ENCODE results near the gene ADAM8. TPM values are rescaled to one million over a fixed set of nuclear protein-coding genes. Genes with fewer than 3 reads are reported as not detected.

ADAM8 gene
- total RNA-seq, 4 donors from 2014 or later, result 2.3 to 21.3 (median 13.7) TPM

DNA sequence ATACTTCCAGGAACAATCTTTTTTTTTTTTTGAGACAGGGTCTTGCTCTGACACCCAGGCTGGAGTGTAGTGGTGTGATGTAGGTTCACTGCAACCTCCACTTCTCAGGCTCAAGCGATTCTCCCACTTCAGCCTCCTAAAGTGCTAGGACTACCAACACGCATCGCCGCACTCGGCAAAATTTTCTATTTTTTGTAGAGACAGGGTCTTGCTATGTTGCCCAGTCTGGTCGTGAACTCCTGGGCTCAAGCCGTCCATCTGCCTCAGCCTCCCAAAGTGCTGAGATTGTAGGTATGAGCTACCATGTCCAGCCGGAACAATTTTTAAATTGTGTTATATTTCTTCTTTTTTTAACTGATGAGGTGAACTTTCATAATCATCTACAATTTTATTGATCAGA is 34.1 kb upstream of the ADAM8 start:
- Histone ChIP-seq H3K27ac (no peak overlapping the region), H3K4me3 (no peak overlapping the region), H3K4me1 (peaks cover 7 to 33% (median 18%) of the 10 kb centered on the region in 4 donors), H3K36me3 (peaks cover 0 to 9% (median 0%) of the 10 kb centered on the region in 4 donors), H3K9me3 (no peaks in the 10 kb centered on the region), H3K27me3 (no peaks in the 10 kb centered on the region)
- intact Hi-C loops (cut with DNase I; ENCODE audit: low total_unique reads) (no loop called here), in situ Hi-C loops (cut with MboI; ENCODE audit: low pct_ligation_motif_present in 1 of 4, low pct_unique_long_range_greater_than_20kb in 1 of 4, low sequenced_read_pairs in 3 of 4) (loop anchor here in 2 of 4 donors (10.0 kb wide), 2 partner anchors 46 to 74 kb away; no protein-coding TSS in a partner anchor)
- TF ChIP-seq EP300 (IDR thresholded peaks at IDR 0.05; ENCODE audit: low read depth) (no peak), POLR2AphosphoS5 (IDR thresholded peaks at IDR 0.05) (no peak), POLR2A (IDR thresholded peaks at IDR 0.05) (no peak)
- TF ChIP-seq, protein P1, sequence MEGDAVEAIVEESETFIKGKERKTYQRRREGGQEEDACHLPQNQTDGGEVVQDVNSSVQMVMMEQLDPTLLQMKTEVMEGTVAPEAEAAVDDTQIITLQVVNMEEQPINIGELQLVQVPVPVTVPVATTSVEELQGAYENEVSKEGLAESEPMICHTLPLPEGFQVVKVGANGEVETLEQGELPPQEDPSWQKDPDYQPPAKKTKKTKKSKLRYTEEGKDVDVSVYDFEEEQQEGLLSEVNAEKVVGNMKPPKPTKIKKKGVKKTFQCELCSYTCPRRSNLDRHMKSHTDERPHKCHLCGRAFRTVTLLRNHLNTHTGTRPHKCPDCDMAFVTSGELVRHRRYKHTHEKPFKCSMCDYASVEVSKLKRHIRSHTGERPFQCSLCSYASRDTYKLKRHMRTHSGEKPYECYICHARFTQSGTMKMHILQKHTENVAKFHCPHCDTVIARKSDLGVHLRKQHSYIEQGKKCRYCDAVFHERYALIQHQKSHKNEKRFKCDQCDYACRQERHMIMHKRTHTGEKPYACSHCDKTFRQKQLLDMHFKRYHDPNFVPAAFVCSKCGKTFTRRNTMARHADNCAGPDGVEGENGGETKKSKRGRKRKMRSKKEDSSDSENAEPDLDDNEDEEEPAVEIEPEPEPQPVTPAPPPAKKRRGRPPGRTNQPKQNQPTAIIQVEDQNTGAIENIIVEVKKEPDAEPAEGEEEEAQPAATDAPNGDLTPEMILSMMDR (IDR thresholded peaks at IDR 0.05), result no peak
- no peak for DNase-seq
- WGBS, 2 donors (ENCODE audit: low coverage in 1 of 2), result 93 to 97% methylated on average over 8 of the region's 8 CpGs

DNA sequence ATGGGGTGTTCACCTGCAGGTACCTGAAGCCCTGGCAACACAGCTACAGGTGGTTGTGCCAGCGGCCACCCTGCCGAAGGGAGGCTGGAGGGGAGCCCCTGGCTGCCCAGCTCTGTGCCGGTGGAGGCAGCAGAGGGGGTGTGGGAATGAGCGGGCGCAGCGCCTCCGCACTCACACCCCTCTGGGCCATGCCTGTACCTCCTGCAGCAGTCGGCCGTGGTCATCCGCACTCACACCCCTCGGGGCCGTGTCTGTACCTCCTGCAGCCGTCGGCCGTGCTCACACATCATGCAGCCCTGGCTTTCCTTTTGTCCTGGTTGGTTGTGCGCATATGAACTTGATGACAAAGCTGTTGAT is 33.7 kb upstream of the ADAM8 start:
- Histone ChIP-seq H3K4me1 (peaks cover 7 to 33% (median 18%) of the 10 kb centered on the region in 4 donors), H3K4me3 (no peak overlapping the region), H3K27me3 (no peaks in the 10 kb centered on the region), H3K27ac (peak overlapping the region in 2 of 4 donors; percentile 98), H3K36me3 (peaks cover 0 to 9% (median 0%) of the 10 kb centered on the region in 4 donors), H3K9me3 (no peaks in the 10 kb centered on the region)
- intact Hi-C loops (cut with DNase I; ENCODE audit: low total_unique reads) (no loop called here), in situ Hi-C loops (cut with MboI; ENCODE audit: low pct_ligation_motif_present in 1 of 4, low pct_unique_long_range_greater_than_20kb in 1 of 4, low sequenced_read_pairs in 3 of 4) (loop anchor here in 2 of 4 donors (10.0 kb wide), 2 partner anchors 46 to 74 kb away; no protein-coding TSS in a partner anchor)
- 94% methylated on average over 16 of the region's 16 CpGs; no CpG with 5 or more reads in 1 of the 2 donors for WGBS, 2 donors (ENCODE audit: low coverage in 1 of 2)
- TF ChIP-seq POLR2AphosphoS5 (IDR thresholded peaks at IDR 0.05) (no peak), EP300 (IDR thresholded peaks at IDR 0.05; ENCODE audit: low read depth) (no peak), POLR2A (IDR thresholded peaks at IDR 0.05) (no peak)
- TF ChIP-seq, protein P1 (IDR thresholded peaks at IDR 0.05), result no peak
- no peak for DNase-seq

DNA sequence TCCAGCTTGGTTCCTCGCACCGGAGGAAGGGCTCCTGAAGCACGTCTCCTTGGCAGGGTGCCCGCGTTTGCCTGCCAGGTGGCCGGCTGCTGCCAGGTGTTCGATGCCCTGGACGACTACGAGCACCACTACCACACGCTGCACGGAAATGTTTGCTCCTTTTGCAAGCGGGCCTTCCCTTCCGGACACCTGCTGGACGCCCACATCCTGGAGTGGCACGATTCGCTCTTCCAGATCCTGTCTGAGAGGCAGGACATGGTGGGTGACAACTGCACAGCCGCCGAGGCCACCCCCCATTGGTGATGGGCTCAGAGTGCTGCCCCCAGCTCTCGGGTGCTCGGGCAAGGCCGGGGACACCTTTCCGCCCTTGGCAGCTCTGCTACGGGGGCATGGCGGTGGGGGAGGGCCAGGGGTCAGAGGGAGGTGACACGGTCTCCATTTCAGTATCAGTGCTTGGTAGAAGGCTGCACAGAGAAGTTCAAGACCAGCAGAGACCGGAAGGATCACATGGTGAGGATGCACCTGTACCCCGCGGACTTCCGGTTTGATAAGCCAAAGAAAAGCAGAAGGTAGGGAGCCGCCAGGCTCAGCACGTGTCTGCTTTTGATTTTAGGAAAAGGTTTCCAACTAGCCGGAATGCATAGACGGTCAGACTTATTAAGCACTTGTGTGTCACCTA is 33.2 kb upstream of the ADAM8 start:
- peaks cover 7 to 33% (median 18%) of the 10 kb centered on the region in 4 donors for H3K4me1 ChIP-seq
- H3K27me3 ChIP-seq, result no peaks in the 10 kb centered on the region
- 63 to 77% methylated on average over 5 to 33 of the region's 33 CpGs for WGBS, 2 donors (ENCODE audit: low coverage in 1 of 2)
- intact Hi-C loops (cut with DNase I; ENCODE audit: low total_unique reads) (no loop called here), in situ Hi-C loops (cut with MboI; ENCODE audit: low pct_ligation_motif_present in 1 of 4, low pct_unique_long_range_greater_than_20kb in 1 of 4, low sequenced_read_pairs in 3 of 4) (loop anchor here in 2 of 4 donors (10.0 kb wide), 2 partner anchors 45 to 75 kb away; no protein-coding TSS in a partner anchor)
- H3K9me3 ChIP-seq, result no peaks in the 10 kb centered on the region
- peak; percentile 70 for DNase-seq
- peak overlapping the region; percentile 97 to 98 (median 98) for H3K27ac ChIP-seq
- TF ChIP-seq, protein P1 (IDR thresholded peaks at IDR 0.05), result no peak
- H3K36me3 ChIP-seq, result peaks cover 0 to 9% (median 0%) of the 10 kb centered on the region in 4 donors
- peak overlapping the region in 3 of 4 donors; percentile 84 to 98 (median 92) for H3K4me3 ChIP-seq

DNA sequence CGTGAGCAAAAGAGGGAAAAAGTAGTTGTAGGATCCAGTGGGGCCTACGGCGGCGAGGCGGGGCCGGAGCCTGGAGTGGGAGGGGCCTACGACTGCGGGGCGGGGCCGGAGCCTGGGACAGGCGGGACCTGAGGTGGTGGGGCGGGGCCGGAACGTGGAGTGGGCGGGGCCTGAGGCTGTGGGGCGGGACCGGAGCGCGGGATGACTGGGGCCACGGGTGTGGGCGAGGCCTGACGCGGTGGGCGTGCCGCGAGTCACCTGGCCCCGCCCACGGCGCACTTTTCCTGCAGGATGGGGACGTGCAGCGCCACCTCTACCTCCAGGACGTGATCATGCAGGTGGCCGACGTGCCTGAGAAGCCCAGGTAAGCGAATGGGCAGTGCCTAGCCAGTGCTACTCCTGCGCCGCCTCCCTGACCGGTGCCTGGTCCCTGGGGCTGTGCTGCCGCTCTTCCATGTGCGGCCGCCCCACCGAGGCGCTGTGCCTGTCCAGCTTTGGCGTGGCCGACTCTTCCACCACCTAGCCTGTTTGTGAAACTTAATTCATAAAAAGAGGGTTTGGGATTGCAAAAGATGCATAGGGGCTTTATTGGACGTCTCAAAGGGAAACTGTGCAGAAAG is 32.5 kb upstream of the ADAM8 start:
- in situ Hi-C loops (cut with MboI; ENCODE audit: low pct_ligation_motif_present in 1 of 4, low pct_unique_long_range_greater_than_20kb in 1 of 4, low sequenced_read_pairs in 3 of 4), result no loop called here
- intact Hi-C loops (cut with DNase I; ENCODE audit: low total_unique reads), result no loop called here
- H3K36me3 ChIP-seq, result peaks cover 0 to 9% (median 0%) of the 10 kb centered on the region in 4 donors
- no peaks in the 10 kb centered on the region for H3K9me3 ChIP-seq
- peaks cover 7 to 33% (median 18%) of the 10 kb centered on the region in 4 donors for H3K4me1 ChIP-seq
- peak overlapping the region; percentile 97 to 98 (median 98) for H3K27ac ChIP-seq
- peak; percentile 98 for DNase-seq
- 13% methylated on average over 43 of the region's 46 CpGs; no CpG with 5 or more reads in 1 of the 2 donors for WGBS, 2 donors (ENCODE audit: low coverage in 1 of 2)
- no peaks in the 10 kb centered on the region for H3K27me3 ChIP-seq
- TF ChIP-seq POLR2AphosphoS5 (IDR thresholded peaks at IDR 0.05) (peak in 2 of 3 donors; percentile 15 to 30), EP300 (IDR thresholded peaks at IDR 0.05; ENCODE audit: low read depth) (no peak)
- TF ChIP-seq, protein P1 (IDR thresholded peaks at IDR 0.05), result peak in 1 of 5 experiments; percentile 9
- peak overlapping the region; percentile 84 to 98 (median 93) for H3K4me3 ChIP-seq
